DND-41 (cell line): ENCODE data around the gene HOTAIR.
A peak's percentile ranks its signal among the peaks of the same experiment; 100 is the strongest.

ENCODE experiments used
- ATAC-seq: fragments of 200-7000 bp; cut with Tn5 transposase; 3 replicates; pipeline ENCODE4 v1.9.1; 2021; ENCODE audit warnings: low read depth; ENCODE audit not compliant: insufficient read depth
- DNase-seq: peaks from one replicate; pipeline ENCODE4 v3.0.0-alpha.2; 2020
- H2AFZ ChIP-seq: 2 replicates; pipeline ENCODE4 v1.6.0; 2012; ENCODE audit warnings: low read depth, low read length
- H3K27ac ChIP-seq: 2 replicates; pipeline ENCODE4 v1.5.1; 2012; ENCODE audit warnings: low read length, inconsistent platforms
- H3K27me3 ChIP-seq: fragments of 200-600 bp; sonication (generic); 2 replicates; pipeline ENCODE4 v1.6.0; 2012; ENCODE audit warnings: low read length, mild to moderate bottlenecking, inconsistent platforms; ENCODE audit not compliant: insufficient read depth, poor library complexity
- H3K36me3 ChIP-seq: 2 replicates; pipeline ENCODE4 v1.5.1; 2012; ENCODE audit warnings: low read length, inconsistent platforms; ENCODE audit not compliant: insufficient read depth
- H3K4me1 ChIP-seq: 2 replicates; pipeline ENCODE4 v1.5.1; 2012; ENCODE audit warnings: mild to moderate bottlenecking, low read length; ENCODE audit not compliant: insufficient read depth
- H3K4me2 ChIP-seq: 2 replicates; pipeline ENCODE4 v1.6.0; 2012; ENCODE audit warnings: mild to moderate bottlenecking, moderate library complexity, low read length, inconsistent platforms; ENCODE audit not compliant: insufficient read depth
- H3K4me3 ChIP-seq, 2 experiments: fragments of 200-600 bp in 1 of 2; shearing (Covaris generic) in 1 of 2; 2 replicates each; pipeline ENCODE4 v1.5.1; 2012 to 2016; ENCODE audit warnings: inconsistent platforms in 2 of 2, low read length in 2 of 2, mild to moderate bottlenecking in 2 of 2, low read depth in 1 of 2, moderate library complexity in 1 of 2
- H3K79me2 ChIP-seq: 2 replicates; pipeline ENCODE4 v1.6.0; 2012; ENCODE audit warnings: low read length, inconsistent platforms; ENCODE audit not compliant: insufficient read depth
- H3K9ac ChIP-seq: 2 replicates; pipeline ENCODE4 v1.6.0; 2012; ENCODE audit warnings: low read depth, mild to moderate bottlenecking, inconsistent platforms, low read length, moderate library complexity
- H3K9me3 ChIP-seq: 2 replicates; pipeline ENCODE4 v1.5.1; 2012; ENCODE audit warnings: low read length, moderate library complexity, mild to moderate bottlenecking, inconsistent platforms; ENCODE audit not compliant: insufficient read depth, severe bottlenecking
- H4K20me1 ChIP-seq: 2 replicates; pipeline ENCODE4 v1.6.0; 2012; ENCODE audit warnings: low read length; ENCODE audit not compliant: insufficient read depth
- CTCF ChIP-seq: IDR thresholded peaks from 2 replicates; pipeline ENCODE4 v1.5.1; 2012; ENCODE audit warnings: borderline replicate concordance, low read length, moderate library complexity, mild to moderate bottlenecking; ENCODE audit not compliant: poor library complexity, severe bottlenecking; ENCODE audit errors: extremely low read depth
- EZH2 ChIP-seq: IDR thresholded peaks from 3 replicates; pipeline ENCODE4 v1.6.1; 2012; ENCODE audit warnings: borderline replicate concordance, low read depth, mild to moderate bottlenecking, moderate library complexity, low read length, inconsistent platforms; ENCODE audit not compliant: severe bottlenecking

The HOTAIR gene

GRCh38 chr12:54015018-54015931 is 40.5 kb upstream of the HOTAIR start:
- Histone ChIP-seq H3K4me2 (no peak overlapping the region), H3K27ac (no peak overlapping the region), H3K4me1 (peaks cover 17% of the 10 kb centered on the region), H3K9me3 (no peaks in the 10 kb centered on the region), H3K4me3 (no peak overlapping the region), H2AFZ (no peak overlapping the region), H3K36me3 (no peaks in the 10 kb centered on the region), H3K79me2 (0 out of 2 replicates have a peak, but pooled peaks cover 3% of the 10 kb centered on the region), H3K9ac (no peak overlapping the region), H3K27me3 (peaks cover 54% of the 10 kb centered on the region), H4K20me1 (no peaks in the 10 kb centered on the region)
- DNase-seq (no peak), ATAC-seq (no peak)
- no peak for TF ChIP-seq EZH2
- TF ChIP-seq CTCF = no peak

GRCh38 chr12:54014377-54015017 is 39.7 kb upstream of the HOTAIR start:
- Histone ChIP-seq H3K4me3 (no peak overlapping the region), H3K4me2 (no peak overlapping the region), H3K27me3 (peaks cover 61% of the 10 kb centered on the region), H3K36me3 (no peaks in the 10 kb centered on the region), H4K20me1 (no peaks in the 10 kb centered on the region), H3K9ac (no peak overlapping the region), H2AFZ (no peak overlapping the region), H3K27ac (no peak overlapping the region), H3K9me3 (no peaks in the 10 kb centered on the region), H3K79me2 (0 out of 2 replicates have a peak, but pooled peaks cover 3% of the 10 kb centered on the region), H3K4me1 (peaks cover 17% of the 10 kb centered on the region)
- ATAC-seq (no peak), DNase-seq (no peak)
- TF ChIP-seq CTCF (no peak), EZH2 (no peak)

- ATAC-seq = no peak
Observed at GRCh38 chr12:54012631-54013409, 38.1 kb upstream of the HOTAIR start.

More at GRCh38 chr12:54012631-54013409, 38.1 kb upstream of the HOTAIR start:
- Histone ChIP-seq H3K4me1 (peaks cover 8% of the 10 kb centered on the region), H3K9ac (no peak overlapping the region), H3K79me2 (no peaks in the 10 kb centered on the region), H3K4me3 (no peak overlapping the region), H3K4me2 (no peak overlapping the region), H4K20me1 (no peaks in the 10 kb centered on the region), H3K36me3 (no peaks in the 10 kb centered on the region), H3K27ac (no peak overlapping the region), H3K27me3 (peaks cover 71% of the 10 kb centered on the region), H2AFZ (no peak overlapping the region), H3K9me3 (no peaks in the 10 kb centered on the region)
- no peak for DNase-seq
- TF ChIP-seq CTCF (peak; percentile 41), EZH2 (no peak)
